ENCODE data around the gene GALT. TPM values are rescaled to one million over a fixed set of nuclear protein-coding genes. Genes with fewer than 3 reads are reported as not detected.

GALT gene
- total RNA-seq, 3 donors from 2014 or later, result 26.1 to 37.0 (median 36.7) TPM

GRCh38 chr9:34658461-34658860, 12.0 kb downstream of the GALT start:
- no peak for TF ChIP-seq POLR2AphosphoS5 (IDR thresholded peaks at IDR 0.05)
- TF ChIP-seq CTCF (IDR thresholded peaks at IDR 0.05), result no peak
- TF ChIP-seq POLR2A (IDR thresholded peaks at IDR 0.05), result no peak
- DNase-seq (ENCODE audit: low spot score in 2 of 2), result no peak
- H3K4me1 ChIP-seq, result peaks cover 5 to 22% of the 10 kb centered on the region in 2 donors
- no peak overlapping the region for H3K27ac ChIP-seq
- no peak overlapping the region for H3K4me3 ChIP-seq
- H3K36me3 ChIP-seq, result no peaks in the 10 kb centered on the region
- no peaks in the 10 kb centered on the region for H3K9me3 ChIP-seq
- intact Hi-C loops (cut with DNase I; ENCODE audit: low total_unique reads), result no loop called here
- no peaks in the 10 kb centered on the region for H3K27me3 ChIP-seq

- intact Hi-C loops (cut with DNase I; ENCODE audit: low total_unique reads), result no loop called here
- Histone ChIP-seq H3K9me3 (no peaks in the 10 kb centered on the region), H3K4me1 (peaks cover 1 to 9% of the 10 kb centered on the region in 2 donors), H3K27ac (no peak overlapping the region), H3K27me3 (no peaks in the 10 kb centered on the region), H3K4me3 (no peak overlapping the region), H3K36me3 (no peaks in the 10 kb centered on the region)
- TF ChIP-seq CTCF (IDR thresholded peaks at IDR 0.05) (no peak), POLR2A (IDR thresholded peaks at IDR 0.05) (no peak), POLR2AphosphoS5 (IDR thresholded peaks at IDR 0.05) (no peak)
- no peak for DNase-seq (ENCODE audit: low spot score in 2 of 2)
Observed at GRCh38 chr9:34659592-34660253, 13.2 kb downstream of the GALT start.

DNA sequence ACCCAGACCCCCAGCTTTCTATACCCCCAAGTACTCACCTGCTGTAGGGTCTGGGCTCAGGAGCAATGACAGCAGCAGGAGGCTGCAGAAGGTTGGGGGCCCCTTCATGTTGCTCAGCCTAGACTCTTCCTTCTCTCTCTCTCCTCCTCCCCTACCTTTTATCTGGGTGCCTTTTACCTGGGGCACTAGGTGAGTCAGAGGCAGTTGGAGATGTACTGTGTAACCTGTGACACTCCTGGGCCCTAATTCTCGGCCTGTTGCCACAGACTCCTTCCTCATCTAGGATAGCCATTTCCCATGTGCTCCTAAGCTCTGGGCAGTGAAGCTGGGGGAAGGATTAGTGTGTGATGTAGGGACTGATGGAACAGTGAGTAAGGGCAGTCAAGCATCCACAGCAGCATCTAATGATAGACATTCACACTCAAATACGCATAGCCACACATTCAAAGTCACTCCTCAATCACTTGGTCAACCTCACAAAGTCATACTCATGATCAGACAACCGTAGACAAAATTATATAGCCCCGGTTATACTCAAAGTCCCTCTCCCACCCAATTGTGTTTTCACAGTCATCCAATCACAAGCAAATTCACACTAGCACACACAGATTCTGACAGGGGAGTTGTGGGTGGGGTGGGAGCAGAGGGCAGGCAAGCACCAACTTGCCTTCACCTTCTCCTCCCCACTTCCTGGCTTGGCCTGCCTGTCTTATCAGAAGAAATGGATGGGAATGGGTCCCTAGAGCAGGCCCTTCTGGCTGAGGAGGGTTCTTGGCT, 16.2 kb downstream of the GALT start, which contains the start of gene CCL27:
TSS of gene CCL27 (minus strand) at position 132 of the 777 bp plus-strand sequence. CDS start at position 108, 24 bp downstream.
- Histone ChIP-seq H3K27ac (peak within 1 kb of the TSS; percentile 36 to 97), H3K9me3 (no peaks in the 10 kb centered on the region), H3K36me3 (no peaks in the 10 kb centered on the region), H3K4me3 (no peak within 1 kb of the TSS), H3K27me3 (no peaks in the 10 kb centered on the region), H3K4me1 (no peaks in the 10 kb centered on the region)
- TF ChIP-seq POLR2AphosphoS5 (IDR thresholded peaks at IDR 0.05) (no peak), CTCF (IDR thresholded peaks at IDR 0.05) (no peak), POLR2A (IDR thresholded peaks at IDR 0.05) (no peak)
- intact Hi-C loops (cut with DNase I; ENCODE audit: low total_unique reads), result no loop called here
- DNase-seq (ENCODE audit: low spot score in 2 of 2), result no peak

DNA sequence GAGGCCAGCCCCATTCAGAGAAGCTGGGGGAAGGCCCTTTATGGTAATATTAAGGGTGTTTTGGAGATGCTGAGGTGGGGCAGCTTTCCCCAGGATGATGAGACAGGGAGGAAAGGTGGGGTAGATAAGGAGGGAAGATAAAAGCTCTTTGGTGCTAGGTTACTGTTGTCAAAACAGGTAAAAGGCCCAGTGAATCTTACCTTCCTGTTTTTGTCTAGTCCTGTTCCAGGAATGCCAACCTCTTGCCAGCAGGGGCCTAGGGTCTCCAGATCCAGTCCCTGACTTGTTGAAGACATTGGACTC, 16.8 kb downstream of the GALT start:
- H3K27me3 ChIP-seq, result no peaks in the 10 kb centered on the region
- H3K36me3 ChIP-seq, result no peaks in the 10 kb centered on the region
- intact Hi-C loops (cut with DNase I; ENCODE audit: low total_unique reads), result no loop called here
- peak overlapping the region; percentile 36 to 97 for H3K27ac ChIP-seq
- no peaks in the 10 kb centered on the region for H3K4me1 ChIP-seq
- no peak overlapping the region for H3K4me3 ChIP-seq
- no peaks in the 10 kb centered on the region for H3K9me3 ChIP-seq
- no peak for DNase-seq (ENCODE audit: low spot score in 2 of 2)
- TF ChIP-seq POLR2AphosphoS5 (IDR thresholded peaks at IDR 0.05) (no peak), POLR2A (IDR thresholded peaks at IDR 0.05) (no peak), CTCF (IDR thresholded peaks at IDR 0.05) (no peak)

Data from breast epithelium (tissue), 4 donors.